Measurements from ENCODE around the gene OPTC.

DNA sequence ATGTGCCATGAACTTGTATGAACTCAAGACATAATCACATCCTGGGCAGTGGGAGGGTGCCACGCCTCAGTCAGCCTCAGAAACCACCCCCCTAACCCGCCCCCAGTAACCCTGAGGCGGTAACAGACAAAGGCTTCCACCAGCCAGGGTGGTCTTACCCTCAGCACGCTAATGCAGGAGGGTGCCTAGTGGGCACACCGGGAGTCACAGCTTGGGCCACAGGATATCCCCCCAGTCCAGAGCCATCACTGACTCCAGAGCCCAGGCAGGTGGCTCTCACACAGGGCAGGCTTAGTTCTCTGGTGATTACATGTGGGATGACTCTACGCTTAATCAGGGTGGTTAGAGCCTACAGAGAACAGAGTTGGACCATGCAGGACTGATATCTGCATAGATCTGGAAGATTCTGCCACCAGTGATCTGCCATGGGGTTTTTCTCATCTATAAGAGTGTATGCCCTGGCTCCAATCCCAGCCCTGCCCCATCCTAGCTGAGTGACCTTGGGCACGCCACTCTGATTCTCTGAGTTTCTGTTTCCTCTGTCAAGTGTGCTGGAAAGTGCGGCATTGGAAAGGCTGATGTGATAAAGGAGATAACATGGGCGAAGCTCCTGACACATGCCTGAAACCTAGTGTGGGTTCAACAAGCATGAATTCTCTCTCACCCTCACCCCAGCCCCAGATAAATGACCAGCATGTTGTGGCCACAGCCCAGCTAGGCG, 27.3 kb downstream of the OPTC start:
- TF ChIP-seq, protein P1, sequence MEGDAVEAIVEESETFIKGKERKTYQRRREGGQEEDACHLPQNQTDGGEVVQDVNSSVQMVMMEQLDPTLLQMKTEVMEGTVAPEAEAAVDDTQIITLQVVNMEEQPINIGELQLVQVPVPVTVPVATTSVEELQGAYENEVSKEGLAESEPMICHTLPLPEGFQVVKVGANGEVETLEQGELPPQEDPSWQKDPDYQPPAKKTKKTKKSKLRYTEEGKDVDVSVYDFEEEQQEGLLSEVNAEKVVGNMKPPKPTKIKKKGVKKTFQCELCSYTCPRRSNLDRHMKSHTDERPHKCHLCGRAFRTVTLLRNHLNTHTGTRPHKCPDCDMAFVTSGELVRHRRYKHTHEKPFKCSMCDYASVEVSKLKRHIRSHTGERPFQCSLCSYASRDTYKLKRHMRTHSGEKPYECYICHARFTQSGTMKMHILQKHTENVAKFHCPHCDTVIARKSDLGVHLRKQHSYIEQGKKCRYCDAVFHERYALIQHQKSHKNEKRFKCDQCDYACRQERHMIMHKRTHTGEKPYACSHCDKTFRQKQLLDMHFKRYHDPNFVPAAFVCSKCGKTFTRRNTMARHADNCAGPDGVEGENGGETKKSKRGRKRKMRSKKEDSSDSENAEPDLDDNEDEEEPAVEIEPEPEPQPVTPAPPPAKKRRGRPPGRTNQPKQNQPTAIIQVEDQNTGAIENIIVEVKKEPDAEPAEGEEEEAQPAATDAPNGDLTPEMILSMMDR (IDR thresholded peaks at IDR 0.05; ENCODE audit: low read length) = no peak
- TF ChIP-seq EZH2 (optimal IDR thresholded peaks at IDR 0.05; ENCODE audit: low read depth, low read length) = no peak
